ENCODE measurements around the gene GPC6. TPM values are rescaled to one million over a fixed set of nuclear protein-coding genes. Genes with fewer than 3 reads are reported as not detected.

GPC6 gene
- total and polyA plus RNA-seq, 2 donors (not counting 1 experiment from before 2014, with no cell fraction given): not detected

GRCh38 chr13:94286581-94286980 is 1060.0 kb downstream of the GPC6 start:
- no CpG with 5 or more reads among the region's 3 CpGs for WGBS (ENCODE audit: insufficient coverage)
- POLR2A ChIA-PET: no interaction called here

More at GRCh38 chr13:94286581-94286980, 1060.0 kb downstream of the GPC6 start:
- Histone ChIP-seq H3K27ac (ENCODE audit: low read length in 2 of 2) (no peak overlapping the region), H3K4me3 (ENCODE audit: control extremely low read depth in 1 of 5, extremely low read depth in 1 of 5, insufficient read depth in 1 of 5, low read depth in 2 of 5, low read length in 4 of 5) (no peak overlapping the region), H3K9ac (ENCODE audit: low read length) (no peak overlapping the region), H3K27me3 (replicated peaks in 1 of 4; ENCODE audit: control extremely low read depth in 1 of 4, control insufficient read depth in 3 of 4, insufficient read depth in 4 of 4, low read length in 3 of 4) (peaks cover 0 to under 1% (median 0%) of the 10 kb centered on the region in 4 experiments), H3K4me2 (replicated peaks; ENCODE audit: low read depth, low read length, poor library complexity, severe bottlenecking) (no peak overlapping the region), H2AFZ (ENCODE audit: insufficient read depth, low read depth, low read length, poor library complexity, severe bottlenecking) (no peak overlapping the region), H3K4me1 (ENCODE audit: control insufficient read depth in 2 of 2, insufficient read depth in 2 of 2, low read length in 2 of 2) (no peaks in the 10 kb centered on the region), H3K79me2 (ENCODE audit: control insufficient read depth, insufficient read depth, low read length) (no peaks in the 10 kb centered on the region), H4K20me1 (ENCODE audit: control insufficient read depth, insufficient read depth, low read length, poor library complexity, severe bottlenecking) (no peaks in the 10 kb centered on the region), H3K9me3 (ENCODE audit: control extremely low read depth in 1 of 3, control insufficient read depth in 2 of 3, insufficient read depth in 1 of 3, low read length in 2 of 3) (peaks cover 0 to 1% (median 0%) of the 10 kb centered on the region in 3 donors), H3K36me3 (replicated peaks in 1 of 2; ENCODE audit: control extremely low read depth in 1 of 2, control insufficient read depth in 1 of 2, extremely low read depth in 1 of 2, insufficient read depth in 2 of 2, low read length in 1 of 2) (no peaks in the 10 kb centered on the region)
- no peak for TF ChIP-seq CTCF (IDR thresholded peaks at IDR 0.05)
- TF ChIP-seq EZH2 (IDR thresholded peaks at IDR 0.05; ENCODE audit: borderline replicate concordance, insufficient read depth, low read depth, low read length, poor library complexity, severe bottlenecking): no peak
- H3K27me3 Mint-ChIP-seq: no peaks in the 10 kb centered on the region
- ATAC-seq (ENCODE audit: low read depth) (no peak), DNase-seq (no peak)
- no peaks in the 10 kb centered on the region for H3K4me1 Mint-ChIP-seq
- H3K27ac Mint-ChIP-seq: no peak overlapping the region
- no peak overlapping the region for H3K4me3 Mint-ChIP-seq
- H3K9me3 Mint-ChIP-seq (ENCODE audit: insufficient read depth): no peaks in the 10 kb centered on the region
- intact Hi-C loops (cut with micrococcal nuclease): no loop called here
- CTCF ChIA-PET: no interaction called here

Measured in B cell (primary cell).